Inflammatory macrophage treated with lipopolysaccharide for 1 hour (primary cell): ENCODE measurements around the gene ERAP2.
"Not testable (repeated sequence)": the region's sequence is repeated elsewhere in the genome, so short reads cannot be mapped to it uniquely, and the experiment has no call there.

Experiments used
- DNase-seq, 2 donors: peaks; one replicate each; pipeline ENCODE4 v3.0.0-alpha.2; 2020 to 2022

ERAP2 gene

DNA sequence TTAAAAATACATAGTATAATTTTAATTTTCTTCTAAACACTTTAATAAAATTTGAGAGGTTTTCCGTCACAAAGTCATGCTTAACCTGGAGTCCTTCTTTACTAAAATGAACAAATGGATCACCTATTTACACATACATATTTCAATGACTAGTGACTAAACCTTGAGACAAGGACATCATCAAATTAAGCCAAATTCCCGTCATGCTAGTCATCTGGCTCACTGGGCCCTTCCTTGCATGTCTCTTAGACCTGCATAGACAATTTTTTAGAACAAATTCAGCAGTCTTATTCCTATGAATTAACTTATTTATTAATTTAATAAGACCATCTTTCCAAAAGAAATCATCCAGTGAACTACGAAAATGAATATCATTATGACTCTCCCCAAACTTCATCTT lies 26.6 kb downstream of the ERAP2 start:
- DNase-seq = no peak

DNA sequence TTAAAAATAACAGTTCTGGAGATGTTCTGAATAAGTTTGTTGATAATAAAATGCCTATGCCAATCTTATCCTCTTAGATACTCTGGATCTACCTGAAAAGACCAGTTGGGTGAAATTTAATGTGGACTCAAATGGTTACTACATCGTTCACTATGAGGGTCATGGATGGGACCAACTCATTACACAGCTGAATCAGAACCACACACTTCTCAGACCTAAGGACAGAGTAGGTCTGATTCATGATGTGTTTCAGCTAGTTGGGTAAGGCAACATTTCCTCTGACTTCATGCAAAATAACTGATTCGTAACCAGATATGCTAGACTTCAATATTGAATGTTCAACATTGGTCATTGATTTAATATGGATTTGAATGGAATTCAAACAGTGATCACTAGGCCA lies 27.0 kb downstream of the ERAP2 start:
- DNase-seq = no peak

DNA sequence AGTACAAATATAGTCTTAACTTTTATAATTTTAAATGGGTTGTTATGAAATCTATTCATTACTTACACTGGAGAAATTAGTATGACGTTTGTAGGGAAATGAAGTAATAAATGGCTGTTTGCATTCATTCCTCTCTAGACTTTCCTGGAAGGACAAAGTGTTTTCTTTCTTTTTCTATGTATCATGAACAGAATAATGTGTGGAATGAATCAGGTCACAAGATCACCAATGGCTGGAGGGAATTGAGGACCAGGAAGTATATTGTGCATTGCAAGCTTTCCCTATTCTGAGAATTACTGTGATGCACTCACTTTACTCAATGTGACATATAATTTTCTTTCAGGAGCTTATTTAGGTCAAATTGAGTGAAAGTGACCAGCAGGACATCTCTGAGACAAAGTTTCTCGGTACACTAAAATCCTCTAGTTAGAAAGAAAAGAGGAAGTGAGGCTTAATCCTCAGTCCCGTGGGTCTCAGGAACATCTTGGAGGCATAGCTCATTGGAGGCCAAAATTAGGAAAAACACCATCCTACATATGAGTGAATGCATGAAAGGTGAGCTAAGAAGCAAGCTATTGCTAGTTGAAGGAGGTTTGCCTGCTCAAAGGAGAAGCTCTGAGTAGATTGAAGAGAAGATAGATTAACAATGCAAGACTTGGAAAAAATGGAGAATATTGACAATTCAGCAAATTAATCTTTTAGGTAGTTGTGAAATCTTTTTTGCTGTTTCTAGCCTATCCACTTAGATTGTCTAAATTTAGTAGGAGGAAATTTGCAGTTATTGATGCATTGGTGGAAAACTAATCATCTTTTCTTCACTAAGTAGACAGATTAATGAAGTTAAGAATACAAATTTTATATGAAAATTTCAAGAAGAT lies 28.0 kb downstream of the ERAP2 start:
- DNase-seq = peak in 1 of 2 donors; percentile 18

DNA sequence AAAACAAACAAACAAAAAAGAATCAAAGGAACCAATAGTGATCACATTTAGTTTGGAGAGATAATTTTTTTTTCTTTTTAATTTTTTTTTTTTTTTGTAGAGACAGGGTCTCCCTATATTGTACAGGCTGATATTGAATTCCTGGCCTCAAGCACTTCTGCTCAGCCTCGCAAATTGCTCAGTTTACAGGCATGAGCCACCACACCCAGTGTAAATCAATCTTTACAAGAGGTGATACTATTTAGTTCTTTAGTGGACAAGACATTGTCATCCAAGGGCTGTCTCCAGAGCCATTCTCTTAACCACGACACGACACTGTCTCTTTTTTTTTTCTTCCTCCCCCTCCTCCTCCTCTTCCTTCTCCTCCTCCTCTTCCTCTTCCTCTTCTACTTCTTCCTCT lies 29.6 kb downstream of the ERAP2 start:
- DNase-seq = no peak

DNA sequence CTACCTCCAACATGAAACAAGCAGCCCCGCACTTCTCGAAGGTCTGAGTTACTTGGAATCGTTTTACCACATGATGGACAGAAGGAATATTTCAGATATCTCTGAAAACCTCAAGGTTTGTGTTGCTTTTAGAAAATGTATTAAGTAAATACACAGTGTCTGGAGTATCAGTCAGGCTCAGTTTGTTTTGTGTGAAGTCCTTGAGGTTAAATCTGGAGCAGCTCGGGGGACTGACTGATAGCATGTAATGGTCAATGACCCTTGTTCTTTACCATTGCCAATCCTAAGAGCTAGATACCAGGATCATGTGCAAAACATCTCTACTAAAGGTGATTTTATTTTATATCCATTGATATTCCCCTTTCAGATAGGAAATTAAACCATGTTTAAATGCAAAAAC lies 32.7 kb downstream of the ERAP2 start:
- no peak for DNase-seq

DNA sequence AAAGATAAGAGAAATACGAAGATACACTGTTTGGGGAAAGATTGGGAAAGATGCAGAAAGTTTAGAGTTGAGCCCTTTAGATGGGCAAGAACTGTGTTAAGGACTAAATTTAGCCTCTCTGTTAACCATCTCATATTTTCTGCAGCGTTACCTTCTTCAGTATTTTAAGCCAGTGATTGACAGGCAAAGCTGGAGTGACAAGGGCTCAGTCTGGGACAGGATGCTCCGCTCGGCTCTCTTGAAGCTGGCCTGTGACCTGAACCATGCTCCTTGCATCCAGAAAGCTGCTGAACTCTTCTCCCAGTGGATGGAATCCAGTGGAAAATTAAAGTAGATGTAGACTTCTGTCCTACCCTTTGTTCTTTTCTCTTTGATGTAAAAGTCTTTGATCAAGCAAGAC lies 33.1 kb downstream of the ERAP2 start:
- no peak for DNase-seq

DNA sequence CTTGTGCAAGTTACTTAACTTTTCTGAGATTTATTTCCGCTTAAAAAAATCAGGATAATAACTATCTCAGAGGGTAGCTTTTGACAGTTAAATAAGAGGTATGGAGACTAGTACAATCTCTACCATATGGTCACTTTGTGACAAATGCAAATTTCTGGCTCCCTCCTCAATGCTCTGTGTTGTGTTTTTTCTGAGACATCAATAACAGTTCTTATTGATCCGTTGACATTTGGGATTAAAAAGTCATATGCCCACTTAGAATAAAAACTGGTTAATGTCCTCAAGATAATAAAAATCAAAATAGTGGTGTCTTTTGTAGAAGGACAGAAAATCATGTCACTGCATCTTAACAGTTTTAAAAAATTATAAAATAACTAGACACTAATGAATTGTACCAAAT lies 34.8 kb downstream of the ERAP2 start:
- no peak for DNase-seq

DNA sequence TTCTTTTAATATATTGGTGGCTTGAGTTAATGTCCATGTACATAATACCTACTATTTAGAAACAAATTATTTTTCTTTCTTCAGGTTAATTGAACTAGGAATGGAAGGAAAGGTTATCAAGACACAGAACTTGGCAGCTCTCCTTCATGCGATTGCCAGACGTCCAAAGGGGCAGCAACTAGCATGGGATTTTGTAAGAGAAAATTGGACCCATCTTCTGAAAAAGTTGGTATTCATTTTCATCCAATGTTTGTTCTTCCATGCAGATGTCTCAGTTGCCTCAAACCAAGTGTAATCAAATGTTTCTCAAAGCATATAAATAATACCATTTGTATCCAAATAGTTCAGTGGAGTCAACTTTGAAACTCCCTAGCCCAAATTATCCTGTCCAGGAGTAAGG lies 36.9 kb downstream of the ERAP2 start:
- no peak for DNase-seq

DNA sequence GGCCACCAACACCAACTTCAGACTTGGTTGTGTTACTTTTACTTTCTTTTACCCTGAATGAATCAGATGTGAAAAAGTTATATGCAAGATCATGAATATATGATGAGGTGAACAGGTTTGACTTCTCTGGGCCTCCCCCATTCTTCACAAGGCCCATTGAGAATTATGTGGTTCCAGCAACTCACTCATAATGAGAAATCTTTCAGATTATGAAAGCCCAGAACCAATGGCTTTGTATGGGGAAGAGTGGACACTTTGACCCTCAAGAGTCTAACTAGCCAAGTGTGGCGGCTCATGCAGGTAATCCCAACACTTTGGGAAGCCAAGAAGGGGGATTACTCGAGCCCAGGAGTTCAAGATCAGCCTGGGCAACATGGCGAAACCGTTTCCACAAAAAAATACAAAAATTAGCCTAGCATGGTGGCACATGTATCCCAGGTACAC lies 43.5 kb downstream of the ERAP2 start:
- no peak for DNase-seq

DNA sequence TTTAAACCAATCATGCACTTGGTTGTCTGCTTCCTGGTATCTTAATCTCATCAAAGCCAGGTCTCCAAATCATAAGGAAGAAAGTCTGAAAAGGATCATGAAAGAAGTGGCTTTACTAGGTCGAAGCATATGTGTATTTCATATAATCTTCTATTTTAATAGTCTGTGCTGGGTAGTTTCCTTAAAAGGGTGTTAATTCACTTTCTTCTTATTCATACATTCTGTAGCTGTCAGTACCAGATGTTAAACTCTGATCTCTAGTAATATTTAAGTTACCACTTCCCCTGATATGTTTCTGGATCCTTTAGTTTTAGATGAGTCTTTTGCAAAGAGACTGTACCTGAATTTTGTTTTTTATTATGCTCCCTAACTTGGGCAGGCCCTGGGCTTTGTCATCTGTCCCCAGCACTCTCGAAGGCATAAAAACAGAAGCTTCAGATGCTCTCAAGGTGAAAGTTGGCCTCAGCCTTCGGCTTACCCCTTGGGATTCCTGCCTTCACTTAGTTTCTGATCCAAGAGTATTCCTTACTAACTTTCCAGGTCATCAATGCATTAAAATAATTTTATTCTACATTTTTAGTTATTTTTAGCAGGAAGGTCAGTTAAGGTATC lies 44.5 kb downstream of the ERAP2 start:
- DNase-seq = no peak

DNA sequence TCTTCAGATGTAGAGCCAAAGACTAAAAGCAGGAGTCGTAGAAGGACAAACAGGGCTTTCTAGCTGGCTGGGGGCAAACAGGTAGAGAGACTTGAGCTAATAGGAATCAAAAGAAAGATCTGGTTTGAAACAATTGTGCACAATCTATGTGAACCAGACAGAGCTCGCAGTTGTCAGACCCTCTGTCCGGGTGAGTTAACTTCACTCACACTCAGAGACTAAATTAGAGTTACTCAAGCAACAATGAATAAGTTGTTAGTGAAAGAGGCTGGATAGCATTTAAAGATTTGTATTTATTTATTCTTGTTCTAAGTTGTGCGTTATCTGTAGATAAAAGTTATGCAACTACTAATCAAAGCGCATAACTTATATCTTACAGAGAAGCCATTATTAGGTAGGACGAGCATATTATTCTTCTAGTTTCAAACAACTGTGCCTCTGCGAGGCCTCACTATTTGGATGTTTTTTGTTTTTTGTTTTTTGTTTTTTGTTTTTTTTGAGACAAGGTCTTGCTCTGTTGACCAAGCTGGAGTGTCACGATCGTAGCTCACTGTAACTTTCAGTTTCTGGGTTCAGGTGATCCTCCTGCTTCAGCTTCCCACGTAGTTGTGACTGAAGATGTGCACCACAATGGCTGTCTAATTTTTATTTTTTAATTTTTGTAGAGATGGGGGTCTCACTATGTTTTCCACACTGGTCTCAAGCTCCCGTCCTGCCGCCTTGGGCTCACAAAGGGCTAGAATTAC lies 46.4 kb downstream of the ERAP2 start:
- no peak for DNase-seq

DNA sequence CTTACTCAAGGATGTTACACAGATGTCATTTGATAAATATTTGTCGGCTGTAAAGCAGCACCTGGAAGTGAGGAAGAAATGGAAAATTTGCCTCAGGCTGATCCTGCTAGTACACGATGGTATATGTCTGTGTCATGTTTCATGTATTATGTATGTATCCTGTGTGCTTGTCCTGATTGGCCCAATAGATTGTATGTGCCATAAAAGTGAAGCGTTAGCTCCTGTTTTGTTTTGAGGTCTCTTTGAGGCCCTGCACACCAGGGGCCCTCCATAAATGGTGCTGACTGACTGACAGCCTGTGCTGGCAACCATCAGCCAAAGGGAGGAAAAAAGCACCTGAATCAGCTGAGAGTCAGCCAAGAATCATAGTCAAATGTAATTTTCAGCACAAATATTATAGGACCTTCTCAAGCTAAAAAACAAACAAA lies 47.7 kb downstream of the ERAP2 start:
- DNase-seq = no peak

DNA sequence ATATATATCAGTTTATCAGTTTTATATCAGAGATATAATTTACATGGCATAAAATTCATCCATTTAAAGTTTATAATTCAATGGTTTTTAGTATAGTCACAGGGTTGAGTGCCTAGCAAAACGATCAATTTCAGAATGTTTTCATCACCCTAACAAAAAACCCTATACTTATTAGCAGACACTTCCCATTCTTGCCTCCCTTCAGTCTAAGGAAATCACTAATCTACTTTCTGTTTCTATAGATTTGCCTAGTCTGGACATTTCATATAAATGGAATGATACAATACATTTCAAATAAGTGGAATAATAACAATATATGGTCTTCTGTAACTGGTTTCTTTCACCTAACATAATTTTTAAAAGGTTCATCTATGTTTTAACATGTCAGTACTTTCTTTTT lies 50.0 kb downstream of the ERAP2 start:
- DNase-seq = peak; percentile 29 to 35

DNA sequence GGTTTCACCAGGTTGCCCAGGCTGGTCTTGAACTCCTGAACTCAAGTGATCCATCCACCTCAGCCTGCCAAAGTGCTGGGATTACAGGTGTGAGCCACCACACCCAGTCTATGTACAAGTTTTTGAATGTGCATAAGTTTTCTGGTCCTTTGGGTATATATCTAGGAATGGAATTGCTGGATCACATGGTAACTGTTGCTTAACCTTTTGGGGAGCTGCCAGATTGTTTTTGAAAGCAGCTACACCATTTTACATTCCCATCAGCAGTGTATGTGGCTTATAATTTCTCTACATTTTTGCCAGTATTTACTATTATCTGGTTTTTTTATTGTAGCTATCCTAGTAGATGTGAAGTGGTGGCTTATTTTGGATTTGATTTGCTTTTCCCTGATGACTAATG lies 50.7 kb downstream of the ERAP2 start:
- DNase-seq = no peak

DNA sequence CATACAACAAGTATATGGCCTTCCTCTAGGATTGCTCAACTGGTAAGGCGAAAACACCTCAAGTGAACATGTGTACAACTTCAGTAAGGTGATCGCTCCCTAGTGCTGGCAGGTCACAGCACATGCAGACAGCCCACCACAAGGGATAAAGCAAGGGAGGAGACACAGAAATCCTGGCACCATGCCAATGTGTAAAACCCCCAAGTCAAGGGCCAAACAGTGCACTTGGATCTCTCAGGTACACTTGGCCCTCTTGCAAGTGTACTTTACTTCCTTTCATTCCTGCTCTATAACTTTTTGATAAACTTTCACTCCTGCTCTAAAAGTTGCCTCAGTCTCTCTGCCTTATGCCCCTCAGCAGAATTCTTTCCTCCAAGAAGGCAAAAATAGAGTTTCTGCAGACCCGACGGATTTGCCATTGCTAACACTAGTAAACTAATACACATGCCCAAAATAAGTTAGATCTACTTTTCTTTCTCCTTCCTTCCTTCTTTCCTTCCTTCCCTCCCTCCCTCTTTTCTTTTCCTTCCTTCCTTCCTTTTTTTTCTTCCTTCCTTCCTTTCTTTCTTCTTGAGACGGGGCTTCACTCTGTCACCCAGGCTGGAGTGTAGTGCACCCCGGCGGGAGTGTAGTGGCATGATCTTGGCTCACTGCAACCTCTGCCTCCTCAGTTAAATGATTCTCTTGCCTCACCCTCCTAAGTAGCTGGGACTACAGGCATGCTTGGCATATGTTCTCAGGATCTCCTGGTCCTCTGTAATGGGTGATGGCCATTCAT lies 52.8 kb downstream of the ERAP2 start:
- DNase-seq = no peak

DNA sequence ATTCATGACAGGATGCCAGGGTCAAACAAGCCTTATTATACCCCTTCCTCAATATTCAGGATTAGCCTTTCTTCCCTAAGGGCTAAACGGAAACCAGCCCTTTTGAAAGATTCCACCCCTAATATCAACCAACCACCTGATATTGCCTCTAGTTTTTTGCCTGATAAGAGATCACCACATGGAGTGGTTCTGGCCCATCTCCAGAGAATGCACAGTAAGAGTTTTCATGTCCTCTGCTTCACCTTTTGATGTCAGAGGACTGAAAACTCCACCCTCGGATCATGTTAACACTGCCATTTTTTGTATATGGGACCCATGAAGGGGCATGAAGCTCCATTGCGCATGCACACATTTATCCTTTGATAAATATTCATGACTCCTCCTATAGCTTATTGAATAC lies 53.8 kb downstream of the ERAP2 start:
- no peak for DNase-seq

DNA sequence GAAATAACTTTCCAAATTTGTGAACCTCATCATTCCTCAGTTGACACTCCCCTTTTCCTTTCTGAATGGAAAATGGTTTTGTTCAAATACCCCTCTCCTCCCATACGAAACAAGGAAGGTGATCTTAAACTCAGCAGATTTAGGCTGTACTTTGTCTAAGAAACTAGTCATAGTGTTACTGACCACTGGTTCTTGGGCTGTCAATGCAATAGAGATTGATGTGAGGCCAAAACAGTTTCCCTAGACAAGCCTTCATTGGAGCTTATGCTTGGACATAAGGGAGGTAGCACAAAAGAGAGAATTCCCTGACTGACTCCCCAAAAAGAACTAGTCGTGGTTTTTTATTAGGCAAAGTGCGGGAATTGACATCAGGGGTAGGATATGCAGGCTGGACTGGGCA lies 54.3 kb downstream of the ERAP2 start:
- no peak for DNase-seq

DNA sequence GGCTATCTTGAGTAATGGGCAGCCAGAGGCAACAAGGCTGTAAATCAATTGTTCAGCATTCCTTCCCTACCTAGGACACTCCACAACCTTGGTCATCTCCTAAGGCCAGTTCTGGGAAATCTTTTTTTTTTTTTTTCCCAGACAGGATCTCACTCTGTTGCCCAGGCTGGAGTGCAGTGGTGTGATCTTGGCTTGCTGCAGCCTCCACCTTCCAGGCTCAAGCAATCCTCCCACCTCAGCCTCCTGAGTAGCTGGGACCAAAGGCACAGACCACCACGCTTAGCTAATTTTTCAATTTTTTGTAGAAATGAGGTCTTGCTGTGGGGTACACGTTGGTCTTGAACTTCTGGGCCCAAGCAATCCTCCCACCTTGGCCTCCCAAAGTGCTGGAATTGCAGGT lies 54.7 kb downstream of the ERAP2 start:
- not testable (repeated sequence) for DNase-seq

DNA sequence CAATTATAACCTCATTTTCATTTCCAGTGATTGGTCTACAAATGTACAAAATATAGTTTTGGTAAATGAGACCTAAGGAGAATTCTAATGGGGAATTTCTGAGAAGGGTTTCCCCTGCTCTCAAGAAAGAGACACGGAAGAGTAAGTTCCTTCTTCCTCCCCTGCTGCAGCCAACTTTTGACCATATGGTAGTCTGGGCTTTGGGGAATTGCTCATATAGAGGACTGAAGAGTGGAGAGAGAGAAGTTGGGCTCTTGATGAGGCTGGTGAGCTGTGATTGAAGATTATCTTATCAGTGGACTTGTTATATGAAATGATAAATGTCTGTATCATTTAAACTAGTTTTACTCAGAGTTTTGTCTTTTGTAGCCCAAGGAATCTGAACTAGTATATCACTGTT lies 55.3 kb downstream of the ERAP2 start:
- peak; percentile 82 for DNase-seq

DNA sequence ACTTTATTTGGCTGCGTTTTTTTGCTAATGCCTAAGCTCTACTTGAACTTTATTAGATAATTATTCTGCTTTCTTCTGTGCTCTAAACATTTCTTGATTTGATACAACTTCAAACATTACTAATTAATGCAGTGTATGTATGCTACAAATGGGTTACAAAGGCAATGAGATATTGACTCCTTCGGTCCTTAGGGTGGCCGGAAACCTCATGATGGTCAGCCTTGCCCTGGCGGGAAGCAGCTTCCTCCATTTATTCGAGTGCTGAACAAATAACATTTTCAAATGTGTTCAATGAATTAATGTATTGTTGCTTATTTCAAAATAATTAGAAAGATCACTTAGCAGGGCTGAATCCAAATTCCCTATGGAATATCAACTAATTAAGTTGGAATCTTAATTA lies 55.7 kb downstream of the ERAP2 start:
- DNase-seq = no peak

DNA sequence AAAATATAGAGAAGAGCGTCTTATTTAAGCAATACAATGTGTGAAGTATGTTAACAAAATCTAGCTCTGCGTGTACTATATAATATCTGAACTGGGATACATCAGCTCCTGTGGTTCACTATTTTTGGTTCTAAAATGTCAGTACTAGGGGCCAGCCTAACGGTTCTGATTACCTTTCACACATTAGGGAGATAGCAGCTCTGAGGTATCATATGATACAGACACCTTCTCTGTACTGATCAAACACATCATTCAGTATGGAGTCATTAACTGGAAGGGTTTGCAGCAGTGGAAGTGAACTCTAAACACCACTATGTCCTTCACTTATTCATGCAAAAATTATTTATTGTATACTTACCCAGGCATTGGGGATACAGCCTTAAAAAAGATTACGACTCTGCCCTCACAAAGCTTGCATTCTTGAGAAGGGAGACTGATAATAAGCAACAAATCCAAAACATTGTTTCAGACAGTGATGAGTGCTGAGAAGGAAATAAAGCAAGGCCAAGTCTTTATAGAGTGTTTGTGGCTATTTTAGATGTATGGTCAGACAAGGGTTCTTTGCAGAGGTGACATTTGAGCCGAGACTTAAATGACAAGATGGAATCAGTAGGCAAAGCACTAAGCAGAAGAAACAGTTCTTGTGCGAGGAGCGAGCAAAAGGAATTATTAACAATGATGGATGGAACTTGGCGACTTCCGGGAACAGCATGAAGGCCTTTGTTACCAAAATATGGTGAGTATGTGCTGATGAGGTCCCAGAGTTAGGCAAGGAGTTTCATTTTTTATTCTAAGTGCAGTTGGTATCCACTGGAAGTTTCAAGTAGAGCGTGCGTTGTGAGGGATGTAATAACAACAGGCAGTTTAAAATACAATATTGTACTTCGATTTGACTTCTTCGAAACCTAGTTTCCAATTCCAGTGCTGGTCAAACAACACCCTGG lies 57.7 kb downstream of the ERAP2 start:
- DNase-seq = no peak
